Vagina (tissue), 2 donors: Measurements from ENCODE around the gene CDH4.

Experiments
- POLR2A ChIP-seq, 2 donors: fragments of 450-650 bp; IDR thresholded peaks; one replicate each; pipeline ENCODE4 v1.6.1; 2017; ENCODE audit warnings: antibody characterized with exemption in 2 of 2, mild to moderate bottlenecking in 2 of 2, moderate library complexity in 2 of 2
- POLR2AphosphoS5 ChIP-seq, 2 donors: sonication (generic); formaldehyde crosslinking; IDR thresholded peaks; one replicate each; pipeline ENCODE4 v1.9.0; 2017; ENCODE audit warnings: antibody characterized with exemption in 2 of 2, mild to moderate bottlenecking in 2 of 2, low read depth in 1 of 2; ENCODE audit not compliant: insufficient read depth in 1 of 2
- TF ChIP-seq, protein P1 (sequence below), 3 experiments: fragments of 450-650 bp in 2 of 3; fragments of 200-600 bp in 1 of 3; sonication (generic) in 1 of 3; IDR thresholded peaks; one replicate each; pipeline ENCODE4 v1.5.1; 2017 to 2019; ENCODE audit warnings: antibody characterized with exemption in 3 of 3, mild to moderate bottlenecking in 2 of 3, moderate library complexity in 2 of 3

DNA sequence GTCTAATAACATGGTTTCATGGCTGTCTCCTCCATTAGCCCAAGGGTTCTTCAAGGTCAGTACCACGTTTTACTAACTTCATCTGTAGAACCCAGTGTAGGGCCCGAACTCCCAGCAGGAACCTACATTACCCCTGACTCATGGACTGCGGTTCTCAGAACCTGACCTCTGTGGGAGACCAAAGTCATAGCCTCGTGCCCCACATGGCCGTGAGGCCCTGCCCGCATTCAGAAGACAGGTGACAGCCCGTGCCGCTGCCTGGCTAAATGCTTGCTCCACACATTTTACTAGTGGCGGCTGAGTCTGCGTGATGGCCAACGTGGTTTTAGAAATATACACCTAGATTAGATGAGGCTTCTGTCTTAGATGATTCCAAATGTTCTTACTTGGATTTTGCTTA lies 94.9 kb downstream of the CDH4 start:
- TF ChIP-seq, protein P1, sequence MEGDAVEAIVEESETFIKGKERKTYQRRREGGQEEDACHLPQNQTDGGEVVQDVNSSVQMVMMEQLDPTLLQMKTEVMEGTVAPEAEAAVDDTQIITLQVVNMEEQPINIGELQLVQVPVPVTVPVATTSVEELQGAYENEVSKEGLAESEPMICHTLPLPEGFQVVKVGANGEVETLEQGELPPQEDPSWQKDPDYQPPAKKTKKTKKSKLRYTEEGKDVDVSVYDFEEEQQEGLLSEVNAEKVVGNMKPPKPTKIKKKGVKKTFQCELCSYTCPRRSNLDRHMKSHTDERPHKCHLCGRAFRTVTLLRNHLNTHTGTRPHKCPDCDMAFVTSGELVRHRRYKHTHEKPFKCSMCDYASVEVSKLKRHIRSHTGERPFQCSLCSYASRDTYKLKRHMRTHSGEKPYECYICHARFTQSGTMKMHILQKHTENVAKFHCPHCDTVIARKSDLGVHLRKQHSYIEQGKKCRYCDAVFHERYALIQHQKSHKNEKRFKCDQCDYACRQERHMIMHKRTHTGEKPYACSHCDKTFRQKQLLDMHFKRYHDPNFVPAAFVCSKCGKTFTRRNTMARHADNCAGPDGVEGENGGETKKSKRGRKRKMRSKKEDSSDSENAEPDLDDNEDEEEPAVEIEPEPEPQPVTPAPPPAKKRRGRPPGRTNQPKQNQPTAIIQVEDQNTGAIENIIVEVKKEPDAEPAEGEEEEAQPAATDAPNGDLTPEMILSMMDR (IDR thresholded peaks at IDR 0.05), result no peak
- TF ChIP-seq POLR2AphosphoS5 (IDR thresholded peaks at IDR 0.05; ENCODE audit: insufficient read depth in 1 of 2, low read depth in 1 of 2) (no peak), POLR2A (IDR thresholded peaks at IDR 0.05) (no peak)
